DND-41 (cell line): Measurements from ENCODE around the gene TRANK1.

Experiments used
- ATAC-seq: fragments of 200-7000 bp; cut with Tn5 transposase; 3 replicates; pipeline ENCODE4 v1.9.1; 2021; ENCODE audit warnings: low read depth; ENCODE audit not compliant: insufficient read depth
- DNase-seq: peaks from one replicate; pipeline ENCODE4 v3.0.0-alpha.2; 2020
- H2AFZ ChIP-seq: 2 replicates; pipeline ENCODE4 v1.6.0; 2012; ENCODE audit warnings: low read depth, low read length
- H3K27ac ChIP-seq: 2 replicates; pipeline ENCODE4 v1.5.1; 2012; ENCODE audit warnings: low read length, inconsistent platforms
- H3K27me3 ChIP-seq: fragments of 200-600 bp; sonication (generic); 2 replicates; pipeline ENCODE4 v1.6.0; 2012; ENCODE audit warnings: low read length, mild to moderate bottlenecking, inconsistent platforms; ENCODE audit not compliant: insufficient read depth, poor library complexity
- H3K36me3 ChIP-seq: 2 replicates; pipeline ENCODE4 v1.5.1; 2012; ENCODE audit warnings: low read length, inconsistent platforms; ENCODE audit not compliant: insufficient read depth
- H3K4me1 ChIP-seq: 2 replicates; pipeline ENCODE4 v1.5.1; 2012; ENCODE audit warnings: mild to moderate bottlenecking, low read length; ENCODE audit not compliant: insufficient read depth
- H3K4me2 ChIP-seq: 2 replicates; pipeline ENCODE4 v1.6.0; 2012; ENCODE audit warnings: mild to moderate bottlenecking, moderate library complexity, low read length, inconsistent platforms; ENCODE audit not compliant: insufficient read depth
- H3K4me3 ChIP-seq, 2 experiments: fragments of 200-600 bp in 1 of 2; shearing (Covaris generic) in 1 of 2; 2 replicates each; pipeline ENCODE4 v1.5.1; 2012 to 2016; ENCODE audit warnings: inconsistent platforms in 2 of 2, low read length in 2 of 2, mild to moderate bottlenecking in 2 of 2, low read depth in 1 of 2, moderate library complexity in 1 of 2
- H3K79me2 ChIP-seq: 2 replicates; pipeline ENCODE4 v1.6.0; 2012; ENCODE audit warnings: low read length, inconsistent platforms; ENCODE audit not compliant: insufficient read depth
- H3K9ac ChIP-seq: 2 replicates; pipeline ENCODE4 v1.6.0; 2012; ENCODE audit warnings: low read depth, mild to moderate bottlenecking, inconsistent platforms, low read length, moderate library complexity
- H3K9me3 ChIP-seq: 2 replicates; pipeline ENCODE4 v1.5.1; 2012; ENCODE audit warnings: low read length, moderate library complexity, mild to moderate bottlenecking, inconsistent platforms; ENCODE audit not compliant: insufficient read depth, severe bottlenecking
- H4K20me1 ChIP-seq: 2 replicates; pipeline ENCODE4 v1.6.0; 2012; ENCODE audit warnings: low read length; ENCODE audit not compliant: insufficient read depth
- CTCF ChIP-seq: IDR thresholded peaks from 2 replicates; pipeline ENCODE4 v1.5.1; 2012; ENCODE audit warnings: borderline replicate concordance, low read length, moderate library complexity, mild to moderate bottlenecking; ENCODE audit not compliant: poor library complexity, severe bottlenecking; ENCODE audit errors: extremely low read depth
- EZH2 ChIP-seq: IDR thresholded peaks from 3 replicates; pipeline ENCODE4 v1.6.1; 2012; ENCODE audit warnings: borderline replicate concordance, low read depth, mild to moderate bottlenecking, moderate library complexity, low read length, inconsistent platforms; ENCODE audit not compliant: severe bottlenecking

TRANK1 gene

GRCh38 chr3:36923523-36923943 is 21.3 kb downstream of the TRANK1 start:
- no peak overlapping the region for H2AFZ ChIP-seq
- H3K4me2 ChIP-seq: no peak overlapping the region
- H3K9ac ChIP-seq: no peak overlapping the region
- DNase-seq (no peak), ATAC-seq (no peak)
- no peak for TF ChIP-seq EZH2
- TF ChIP-seq CTCF: no peak
- H3K4me3 ChIP-seq: no peak overlapping the region
- H3K36me3 ChIP-seq: no peaks in the 10 kb centered on the region
- no peaks in the 10 kb centered on the region for H4K20me1 ChIP-seq
- peaks cover 5% of the 10 kb centered on the region; the same call in 1 of the 2 replicates for H3K4me1 ChIP-seq
- peaks cover 7% of the 10 kb centered on the region for H3K9me3 ChIP-seq
- H3K27ac ChIP-seq: no peak overlapping the region
- H3K79me2 ChIP-seq: no peaks in the 10 kb centered on the region
- no peaks in the 10 kb centered on the region for H3K27me3 ChIP-seq

- H3K4me1 ChIP-seq: peaks cover 13% of the 10 kb centered on the region
- H3K9me3 ChIP-seq: peaks cover 7% of the 10 kb centered on the region
- H2AFZ ChIP-seq: no peak overlapping the region
- no peak overlapping the region for H3K27ac ChIP-seq
- ATAC-seq (no peak), DNase-seq (no peak)
- no peak overlapping the region for H3K9ac ChIP-seq
- no peaks in the 10 kb centered on the region for H3K36me3 ChIP-seq
- no peaks in the 10 kb centered on the region for H4K20me1 ChIP-seq
- TF ChIP-seq EZH2: no peak
- TF ChIP-seq CTCF: no peak
- H3K27me3 ChIP-seq: no peaks in the 10 kb centered on the region
- H3K4me3 ChIP-seq: no peak overlapping the region
- no peak overlapping the region for H3K4me2 ChIP-seq
- H3K79me2 ChIP-seq: no peaks in the 10 kb centered on the region
Observed at GRCh38 chr3:36920884-36921567, 23.8 kb downstream of the TRANK1 start.

- no peaks in the 10 kb centered on the region for H3K79me2 ChIP-seq
- no peak for TF ChIP-seq EZH2
- no peak for TF ChIP-seq CTCF
- H4K20me1 ChIP-seq: no peaks in the 10 kb centered on the region
- no peaks in the 10 kb centered on the region for H3K27me3 ChIP-seq
- H3K36me3 ChIP-seq: no peaks in the 10 kb centered on the region
- H3K4me3 ChIP-seq: no peak overlapping the region
- H3K4me1 ChIP-seq: peaks cover 13% of the 10 kb centered on the region
- ATAC-seq (no peak), DNase-seq (no peak)
- H3K27ac ChIP-seq: no peak overlapping the region
- H3K9me3 ChIP-seq: peaks cover 7% of the 10 kb centered on the region
- no peak overlapping the region for H2AFZ ChIP-seq
- no peak overlapping the region for H3K4me2 ChIP-seq
- no peak overlapping the region for H3K9ac ChIP-seq
Observed at GRCh38 chr3:36919439-36920160, 25.3 kb downstream of the TRANK1 start.
